Activated B cell treated with CpG ODN at 0.5 μM for 24 hours (primary cell): ENCODE measurements around the gene LMX1B. TPM values are rescaled to one million over a fixed set of nuclear protein-coding genes. Genes with fewer than 3 reads are reported as not detected.

Experiments
- ATAC-seq: fragments of 200-7000 bp; cut with Tn5 transposase; one replicate; pipeline ENCODE4 v1.10.0; 2021; ENCODE audit warnings: low read depth, mild to moderate bottlenecking, moderate library complexity
- CTCF ChIA-PET: fragments of 350-600 bp; sonication (Branson Sonifier 250); formaldehyde crosslinking; loops from one replicate; lab custom pipeline; 2021; ENCODE audit warnings: antibody characterized with exemption; lab: Charles Lee
- POLR2A ChIA-PET: fragments of 350-600 bp; sonication (Branson Sonifier 250); formaldehyde crosslinking; loops from one replicate; lab custom pipeline; 2021; ENCODE audit warnings: antibody characterized with exemption; lab: Charles Lee
- DNase-seq: peaks from one replicate; pipeline ENCODE4 v3.0.0; 2022
- H3K27ac Mint-ChIP-seq: one replicate; pipeline ENCODE4 v1.8.0; 2020; ENCODE audit warnings: mixed read lengths
- H3K27me3 Mint-ChIP-seq: one replicate; pipeline ENCODE4 v1.8.0; 2021; ENCODE audit warnings: mixed read lengths
- H3K36me3 Mint-ChIP-seq: one replicate; pipeline ENCODE4 v1.8.0; 2021; ENCODE audit warnings: low read depth, mixed read lengths
- H3K4me1 Mint-ChIP-seq: one replicate; pipeline ENCODE4 v1.8.0; 2021; ENCODE audit warnings: mixed read lengths
- H3K4me3 Mint-ChIP-seq: one replicate; pipeline ENCODE4 v1.8.0; 2020; ENCODE audit warnings: mild to moderate bottlenecking, mixed read lengths
- H3K9me3 Mint-ChIP-seq: one replicate; pipeline ENCODE4 v1.8.0; 2020; ENCODE audit warnings: mixed read lengths
- intact Hi-C: fragments of 100-400 bp; cut with micrococcal nuclease; formaldehyde crosslinking; loops from one replicate; pipeline ENCODE4 v1.15.1; 2024
- total RNA-seq: library from RNA; stranded (reverse); gene quantifications from 2 replicates; pipeline ENCODE4 v1.2.3, GENCODE V29; 2022
- TF ChIP-seq, protein P1 (sequence below): fragments of 200-600 bp; IDR thresholded peaks from one replicate; pipeline ENCODE4 v1.8.0; 2022; ENCODE audit warnings: antibody characterized with exemption, mild to moderate bottlenecking

Gene LMX1B
- total RNA-seq, 1 donor from 2014 or later = not detected

DNA sequence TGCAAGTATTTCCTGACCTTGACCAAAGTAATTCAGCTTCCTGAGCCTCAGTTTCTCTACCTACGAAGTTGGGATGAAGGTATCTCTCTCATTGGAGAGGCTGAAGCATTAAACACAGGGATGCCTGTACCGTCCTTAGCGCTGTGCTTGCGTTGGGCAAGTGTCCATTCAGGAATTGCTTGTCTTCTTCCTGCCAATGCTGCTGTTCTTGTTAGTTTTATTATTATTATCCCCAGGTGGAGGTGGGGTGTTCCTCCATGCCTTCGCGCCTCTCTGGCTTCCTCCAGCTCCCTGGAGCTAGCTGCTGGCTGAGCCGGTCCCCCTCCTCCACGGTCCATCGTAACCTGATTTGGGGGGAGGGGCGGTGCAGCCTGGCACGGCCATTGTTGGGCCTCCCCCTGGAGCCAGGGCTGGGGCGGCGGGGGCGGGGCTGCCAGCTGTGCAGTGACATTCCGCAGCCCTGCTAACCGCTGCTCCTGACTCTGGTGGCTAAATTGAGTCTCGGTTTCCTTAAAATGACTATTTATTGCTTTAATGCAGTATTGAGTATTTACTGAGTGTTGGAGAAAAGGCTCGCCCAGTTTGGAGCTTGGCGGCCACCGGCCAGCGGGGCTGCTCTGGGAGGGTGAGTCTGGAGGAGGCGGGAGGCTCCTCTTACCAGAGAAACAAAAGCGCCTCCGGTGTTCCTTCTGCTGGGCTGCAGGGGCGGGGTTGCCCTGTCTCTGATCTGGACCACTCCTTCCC lies 51.3 kb downstream of the LMX1B start:
- intact Hi-C loops = no loop called here
- no peak for DNase-seq
- ChIA-PET POLR2A (no interaction called here), CTCF (no interaction called here)
- no peak for ATAC-seq
- H3K4me1 Mint-ChIP-seq = peaks cover 10% of the 10 kb centered on the region
- no peak overlapping the region for H3K27ac Mint-ChIP-seq
- H3K4me3 Mint-ChIP-seq = no peak overlapping the region
- TF ChIP-seq, protein P1, sequence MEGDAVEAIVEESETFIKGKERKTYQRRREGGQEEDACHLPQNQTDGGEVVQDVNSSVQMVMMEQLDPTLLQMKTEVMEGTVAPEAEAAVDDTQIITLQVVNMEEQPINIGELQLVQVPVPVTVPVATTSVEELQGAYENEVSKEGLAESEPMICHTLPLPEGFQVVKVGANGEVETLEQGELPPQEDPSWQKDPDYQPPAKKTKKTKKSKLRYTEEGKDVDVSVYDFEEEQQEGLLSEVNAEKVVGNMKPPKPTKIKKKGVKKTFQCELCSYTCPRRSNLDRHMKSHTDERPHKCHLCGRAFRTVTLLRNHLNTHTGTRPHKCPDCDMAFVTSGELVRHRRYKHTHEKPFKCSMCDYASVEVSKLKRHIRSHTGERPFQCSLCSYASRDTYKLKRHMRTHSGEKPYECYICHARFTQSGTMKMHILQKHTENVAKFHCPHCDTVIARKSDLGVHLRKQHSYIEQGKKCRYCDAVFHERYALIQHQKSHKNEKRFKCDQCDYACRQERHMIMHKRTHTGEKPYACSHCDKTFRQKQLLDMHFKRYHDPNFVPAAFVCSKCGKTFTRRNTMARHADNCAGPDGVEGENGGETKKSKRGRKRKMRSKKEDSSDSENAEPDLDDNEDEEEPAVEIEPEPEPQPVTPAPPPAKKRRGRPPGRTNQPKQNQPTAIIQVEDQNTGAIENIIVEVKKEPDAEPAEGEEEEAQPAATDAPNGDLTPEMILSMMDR = no peak
- no peaks in the 10 kb centered on the region for H3K9me3 Mint-ChIP-seq
- H3K36me3 Mint-ChIP-seq = no peaks in the 10 kb centered on the region
- peaks cover 22% of the 10 kb centered on the region for H3K27me3 Mint-ChIP-seq

DNA sequence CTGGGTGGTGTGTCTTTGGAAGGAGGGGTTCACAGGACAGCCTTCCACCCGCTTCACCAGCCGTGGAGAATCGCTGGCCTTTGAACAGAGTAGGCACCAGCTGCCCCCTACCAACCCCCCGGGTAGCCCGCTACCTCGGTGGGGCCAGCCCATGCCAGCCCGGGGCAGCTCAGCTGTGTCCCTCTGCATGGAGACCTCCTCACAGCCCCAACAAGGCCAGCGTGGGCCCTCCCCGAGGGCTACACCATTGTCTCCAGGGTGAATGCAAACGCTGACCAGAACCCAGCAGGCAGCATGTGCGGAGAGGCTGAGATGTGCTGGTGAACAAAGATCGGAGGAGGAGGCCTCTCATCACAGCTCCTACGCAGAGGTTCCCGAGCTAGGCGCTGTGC lies 51.9 kb downstream of the LMX1B start:
- no peak for DNase-seq

DNA sequence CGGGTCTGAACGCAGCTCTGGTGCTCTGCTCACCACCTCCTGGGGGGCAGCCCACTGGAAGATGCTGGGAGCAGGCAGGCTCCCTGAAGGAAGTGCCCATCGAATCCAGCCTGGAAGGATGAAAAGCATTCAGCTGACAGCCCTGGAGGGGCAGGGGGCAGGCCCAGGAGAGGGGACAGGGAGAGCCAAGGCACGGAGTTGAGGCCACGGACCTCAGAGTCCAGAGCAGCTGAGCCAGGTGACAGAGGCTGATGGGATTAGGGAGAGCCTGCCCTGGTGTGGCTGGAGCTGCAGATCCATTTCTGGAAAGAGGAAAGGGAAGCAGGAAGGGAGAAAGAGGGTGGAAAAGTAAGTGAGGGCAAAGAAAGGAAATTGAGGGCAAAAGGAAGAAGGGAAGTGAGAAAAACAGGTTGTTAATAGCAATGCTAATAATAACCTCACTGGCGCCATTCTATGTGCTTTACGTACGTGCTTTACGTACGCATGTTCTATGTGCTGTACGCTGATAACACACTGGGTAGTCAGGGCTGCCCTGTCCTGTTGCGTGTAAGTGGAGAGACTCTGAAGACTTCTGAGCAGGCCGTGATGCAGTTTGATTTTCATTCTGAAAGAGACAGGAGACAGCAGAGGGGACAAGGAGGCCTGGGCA lies 52.6 kb downstream of the LMX1B start:
- no peaks in the 10 kb centered on the region for H3K36me3 Mint-ChIP-seq
- POLR2A ChIA-PET = no interaction called here
- DNase-seq (no peak), ATAC-seq (peak; percentile 75)
- intact Hi-C loops = no loop called here
- H3K9me3 Mint-ChIP-seq = no peaks in the 10 kb centered on the region
- H3K27me3 Mint-ChIP-seq = peaks cover 15% of the 10 kb centered on the region
- CTCF ChIA-PET = no interaction called here
- no peak overlapping the region for H3K27ac Mint-ChIP-seq
- H3K4me3 Mint-ChIP-seq = peak overlapping the region; percentile 11
- peaks cover 10% of the 10 kb centered on the region for H3K4me1 Mint-ChIP-seq
- TF ChIP-seq, protein P1 = no peak

More for the DNA sequence above, 51.9 kb downstream of the LMX1B start:
- no peaks in the 10 kb centered on the region for H3K36me3 Mint-ChIP-seq
- peaks cover 10% of the 10 kb centered on the region for H3K4me1 Mint-ChIP-seq
- POLR2A ChIA-PET = no interaction called here
- intact Hi-C loops = no loop called here
- CTCF ChIA-PET = no interaction called here
- no peak for ATAC-seq
- no peak overlapping the region for H3K27ac Mint-ChIP-seq
- H3K4me3 Mint-ChIP-seq = no peak overlapping the region
- H3K27me3 Mint-ChIP-seq = peaks cover 18% of the 10 kb centered on the region
- H3K9me3 Mint-ChIP-seq = no peaks in the 10 kb centered on the region
- TF ChIP-seq, protein P1 = no peak

DNA sequence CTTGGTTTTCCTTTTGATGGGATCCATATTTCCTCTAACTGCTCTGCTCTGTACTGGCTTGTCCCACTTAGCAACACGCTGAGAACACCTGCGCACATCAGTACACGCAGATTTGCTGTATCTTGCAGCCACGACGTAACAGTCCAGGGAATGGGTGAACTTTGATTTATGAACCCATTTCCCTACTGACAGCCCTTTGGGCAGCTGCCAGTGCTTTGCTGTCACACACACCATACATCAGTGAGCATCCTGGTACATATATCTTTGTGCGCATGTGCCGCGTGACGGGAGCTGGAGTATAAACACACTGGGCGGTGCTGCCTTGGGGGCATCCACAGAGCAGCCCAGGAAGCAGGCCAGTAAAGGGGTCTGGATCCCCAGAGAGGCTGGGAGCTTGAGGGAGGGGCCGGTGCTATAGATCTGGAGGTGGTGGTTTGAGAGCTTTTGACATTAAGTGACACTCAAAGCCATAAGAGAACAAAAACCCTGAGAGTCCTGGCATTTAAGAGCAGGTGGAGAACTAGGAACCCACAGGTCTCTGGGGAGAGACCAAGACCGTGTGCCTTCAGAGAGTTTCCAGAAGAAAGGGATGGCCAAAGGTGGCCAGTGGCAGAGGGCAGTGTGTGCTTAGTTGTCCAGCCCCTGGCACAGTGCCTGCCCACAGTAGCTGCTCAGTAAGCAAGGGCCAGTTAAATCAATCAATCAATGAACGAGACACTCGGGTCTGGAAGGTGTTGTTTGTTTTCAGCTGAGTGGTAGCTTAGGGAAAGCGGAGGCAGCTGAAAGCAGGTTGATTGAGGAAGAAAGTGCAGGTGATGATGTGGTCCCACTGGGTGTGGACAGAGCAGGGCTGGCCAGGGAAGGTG lies 53.7 kb downstream of the LMX1B start:
- no peak overlapping the region for H3K4me3 Mint-ChIP-seq
- H3K9me3 Mint-ChIP-seq = no peaks in the 10 kb centered on the region
- ChIA-PET CTCF (no interaction called here), POLR2A (no interaction called here)
- no peak for DNase-seq
- no peak overlapping the region for H3K27ac Mint-ChIP-seq
- intact Hi-C loops = no loop called here
- H3K27me3 Mint-ChIP-seq = peaks cover 20% of the 10 kb centered on the region
- no peak for ATAC-seq
- H3K4me1 Mint-ChIP-seq = peaks cover 10% of the 10 kb centered on the region
- H3K36me3 Mint-ChIP-seq = no peaks in the 10 kb centered on the region
- TF ChIP-seq, protein P1 = no peak

DNA sequence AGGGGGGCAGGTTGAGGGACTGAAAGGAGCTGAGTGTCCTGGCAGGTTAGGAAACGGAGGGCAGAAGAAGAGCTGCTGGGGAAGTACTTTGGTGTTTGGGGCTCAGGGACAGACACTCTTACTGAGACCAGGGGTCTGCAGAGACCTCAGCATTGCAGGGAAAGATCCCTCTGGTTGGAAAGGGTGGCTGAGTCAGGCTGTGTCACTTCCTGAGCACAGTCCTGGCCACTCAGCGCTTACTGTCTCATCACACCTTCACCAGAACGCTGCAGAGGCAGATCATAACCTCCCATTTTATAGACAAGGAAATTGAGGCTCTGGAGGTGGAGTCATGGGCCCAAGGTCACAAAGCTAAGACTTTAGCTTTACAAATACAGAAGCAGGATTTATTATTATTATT lies 54.3 kb downstream of the LMX1B start:
- POLR2A ChIA-PET = no interaction called here
- TF ChIP-seq, protein P1 = no peak
- DNase-seq (no peak), ATAC-seq (no peak)
- peaks cover 20% of the 10 kb centered on the region for H3K27me3 Mint-ChIP-seq
- H3K27ac Mint-ChIP-seq = no peak overlapping the region
- no peaks in the 10 kb centered on the region for H3K36me3 Mint-ChIP-seq
- CTCF ChIA-PET = no interaction called here
- no peaks in the 10 kb centered on the region for H3K9me3 Mint-ChIP-seq
- intact Hi-C loops = no loop called here
- H3K4me1 Mint-ChIP-seq = peaks cover 10% of the 10 kb centered on the region
- H3K4me3 Mint-ChIP-seq = no peak overlapping the region
